GM19455 (cell line): ENCODE data around the gene LPP.

Source experiments
- ATAC-seq: cut with Tn5 transposase; IDR thresholded peaks from one replicate; pipeline ENCODE4 v1.9.1; 2021; ENCODE audit not compliant: unreplicated experiment

Gene LPP

GRCh38 chr3:188458756-188459155 lies 304.8 kb downstream of the LPP start:
- ATAC-seq = no peak

GRCh38 chr3:188465311-188465710 lies 311.4 kb downstream of the LPP start:
- ATAC-seq = no peak

GRCh38 chr3:188468196-188468595 lies 314.2 kb downstream of the LPP start:
- ATAC-seq = no peak

- no peak for ATAC-seq
These were observed 314.7 kb downstream of the LPP start for GRCh38 chr3:188468662-188469061.

GRCh38 chr3:188469228-188469885 lies 315.4 kb downstream of the LPP start:
- ATAC-seq = no peak

- no peak for ATAC-seq
These were observed 316.7 kb downstream of the LPP start for GRCh38 chr3:188470508-188471130.

GRCh38 chr3:188471723-188472122 lies 317.8 kb downstream of the LPP start:
- no peak for ATAC-seq

GRCh38 chr3:188472336-188472735 lies 318.4 kb downstream of the LPP start:
- no peak for ATAC-seq

- no peak for ATAC-seq
These were observed 319.1 kb downstream of the LPP start for GRCh38 chr3:188473045-188473444.

- ATAC-seq = no peak
These were observed 319.8 kb downstream of the LPP start for GRCh38 chr3:188473591-188474288.

GRCh38 chr3:188476935-188477334 lies 323.0 kb downstream of the LPP start:
- ATAC-seq = no peak

GRCh38 chr3:188480011-188480410 lies 326.1 kb downstream of the LPP start:
- no peak for ATAC-seq

- ATAC-seq = no peak
These were observed 329.0 kb downstream of the LPP start for GRCh38 chr3:188482929-188483328.

- ATAC-seq = no peak
These were observed 332.2 kb downstream of the LPP start for GRCh38 chr3:188486126-188486525.

GRCh38 chr3:188486952-188487351 lies 333.0 kb downstream of the LPP start:
- ATAC-seq = no peak

GRCh38 chr3:188487652-188488051 lies 333.7 kb downstream of the LPP start:
- ATAC-seq = no peak

- no peak for ATAC-seq
These were observed 334.8 kb downstream of the LPP start for GRCh38 chr3:188488801-188489200.

- ATAC-seq = no peak
These were observed 335.9 kb downstream of the LPP start for GRCh38 chr3:188489639-188490405.

- no peak for ATAC-seq
These were observed 336.5 kb downstream of the LPP start for GRCh38 chr3:188490416-188490815.

- ATAC-seq = no peak
These were observed 337.3 kb downstream of the LPP start for GRCh38 chr3:188491276-188491687.

GRCh38 chr3:188496390-188496789 lies 342.4 kb downstream of the LPP start:
- no peak for ATAC-seq

- no peak for ATAC-seq
These were observed 343.1 kb downstream of the LPP start for GRCh38 chr3:188497021-188497420.
